KBM-7 (cell line): Measurements from ENCODE around the gene HECW1.

ENCODE experiments used
- DNase-seq: peaks from one replicate; pipeline ENCODE4 v3.0.0-alpha.2; 2015
- in situ Hi-C: fragments of 300-500 bp; cut with MboI; formaldehyde crosslinking; loops from 2 replicates; pipeline ENCODE4 v1.14.3; 2020; ENCODE audit warnings: low sequenced_read_pairs, low pct_unique_long_range_greater_than_20kb, mixed read lengths

HECW1 gene

GRCh38 chr7:43290978-43291377 lies 178.5 kb downstream of the HECW1 start:
- in situ Hi-C loops: no loop called here
- DNase-seq: no peak

GRCh38 chr7:43291789-43292188 lies 179.3 kb downstream of the HECW1 start:
- no peak for DNase-seq
- in situ Hi-C loops: no loop called here

GRCh38 chr7:43292384-43292783 lies 179.9 kb downstream of the HECW1 start:
- in situ Hi-C loops: no loop called here
- DNase-seq: no peak

GRCh38 chr7:43294080-43294630 lies 181.7 kb downstream of the HECW1 start:
- in situ Hi-C loops: no loop called here

GRCh38 chr7:43295429-43295828 lies 183.0 kb downstream of the HECW1 start:
- DNase-seq: no peak
- in situ Hi-C loops: no loop called here

More at GRCh38 chr7:43294080-43294630, 181.7 kb downstream of the HECW1 start:
- no peak for DNase-seq

GRCh38 chr7:43296306-43296705 lies 183.9 kb downstream of the HECW1 start:
- in situ Hi-C loops: no loop called here
- DNase-seq: no peak

GRCh38 chr7:43298617-43299016 lies 186.2 kb downstream of the HECW1 start:
- in situ Hi-C loops: no loop called here
- no peak for DNase-seq

GRCh38 chr7:43300121-43300520 lies 187.7 kb downstream of the HECW1 start:
- in situ Hi-C loops: no loop called here
- DNase-seq: no peak

GRCh38 chr7:43302211-43302711 lies 189.8 kb downstream of the HECW1 start:
- DNase-seq: no peak
- in situ Hi-C loops: no loop called here

- no peak for DNase-seq
- in situ Hi-C loops: no loop called here
Observed at GRCh38 chr7:43302773-43303460, 190.5 kb downstream of the HECW1 start.

GRCh38 chr7:43303740-43304241 lies 191.3 kb downstream of the HECW1 start:
- no peak for DNase-seq
- in situ Hi-C loops: no loop called here

- no peak for DNase-seq
- in situ Hi-C loops: no loop called here
Observed at GRCh38 chr7:43306404-43306803, 194.0 kb downstream of the HECW1 start.

GRCh38 chr7:43307522-43307921 lies 195.1 kb downstream of the HECW1 start:
- no peak for DNase-seq
- in situ Hi-C loops: no loop called here

- in situ Hi-C loops: no loop called here
- no peak for DNase-seq
Observed at GRCh38 chr7:43308913-43309705, 196.7 kb downstream of the HECW1 start.

GRCh38 chr7:43309706-43310022 lies 197.2 kb downstream of the HECW1 start:
- no peak for DNase-seq
- in situ Hi-C loops: no loop called here

GRCh38 chr7:43311052-43311451 lies 198.6 kb downstream of the HECW1 start:
- DNase-seq: no peak
- in situ Hi-C loops: no loop called here

GRCh38 chr7:43311694-43312093 lies 199.2 kb downstream of the HECW1 start:
- in situ Hi-C loops: no loop called here
- no peak for DNase-seq

- in situ Hi-C loops: no loop called here
- no peak for DNase-seq
Observed at GRCh38 chr7:43313628-43314378, 201.4 kb downstream of the HECW1 start.

GRCh38 chr7:43314379-43315158 lies 202.1 kb downstream of the HECW1 start:
- no peak for DNase-seq
- in situ Hi-C loops: no loop called here
